Endothelial cell of hepatic sinusoid (primary cell): ENCODE data around the gene ARHGAP1.

Source experiments
- in situ Hi-C: cut with HindIII; loops from 2 replicates; pipeline ENCODE4 v1.10.0; 2017; ENCODE audit warnings: low sequenced_read_pairs

The ARHGAP1 gene

GRCh38 chr11:46643986-46644385 is 56.4 kb downstream of the ARHGAP1 start:
- in situ Hi-C loops, result no loop called here

- in situ Hi-C loops, result no loop called here
Measured at GRCh38 chr11:46643531-46643930, 56.9 kb downstream of the ARHGAP1 start.

GRCh38 chr11:46642627-46643335 is 57.6 kb downstream of the ARHGAP1 start:
- in situ Hi-C loops, result no loop called here

GRCh38 chr11:46641639-46642038 is 58.8 kb downstream of the ARHGAP1 start:
- in situ Hi-C loops, result no loop called here

- in situ Hi-C loops, result no loop called here
Measured at GRCh38 chr11:46640036-46640788, 60.2 kb downstream of the ARHGAP1 start.

GRCh38 chr11:46639197-46639839 is 61.1 kb downstream of the ARHGAP1 start:
- in situ Hi-C loops, result no loop called here

- in situ Hi-C loops, result no loop called here
Measured at GRCh38 chr11:46637546-46637945, 62.9 kb downstream of the ARHGAP1 start.

- in situ Hi-C loops, result no loop called here
Measured at GRCh38 chr11:46635557-46636139, 64.8 kb downstream of the ARHGAP1 start.

- in situ Hi-C loops, result no loop called here
Measured at GRCh38 chr11:46633291-46634217, 66.9 kb downstream of the ARHGAP1 start.

- in situ Hi-C loops, result no loop called here
Measured at GRCh38 chr11:46632502-46632901, 67.9 kb downstream of the ARHGAP1 start.

- in situ Hi-C loops, result no loop called here
Measured at GRCh38 chr11:46631676-46632075, 68.7 kb downstream of the ARHGAP1 start.

- in situ Hi-C loops, result no loop called here
Measured at GRCh38 chr11:46630237-46630636, 70.2 kb downstream of the ARHGAP1 start.

- in situ Hi-C loops, result loop anchor here (5.0 kb wide), 1 partner anchor 82 kb away; no protein-coding TSS in a partner anchor
Measured at GRCh38 chr11:46628961-46629360, 71.5 kb downstream of the ARHGAP1 start.
